Measurements from ENCODE around the gene TLR9. TPM values are rescaled to one million over a fixed set of nuclear protein-coding genes. Genes with fewer than 3 reads are reported as not detected.

Gene TLR9
- total RNA-seq, 1 donor from 2014 or later: 0.50 TPM

DNA sequence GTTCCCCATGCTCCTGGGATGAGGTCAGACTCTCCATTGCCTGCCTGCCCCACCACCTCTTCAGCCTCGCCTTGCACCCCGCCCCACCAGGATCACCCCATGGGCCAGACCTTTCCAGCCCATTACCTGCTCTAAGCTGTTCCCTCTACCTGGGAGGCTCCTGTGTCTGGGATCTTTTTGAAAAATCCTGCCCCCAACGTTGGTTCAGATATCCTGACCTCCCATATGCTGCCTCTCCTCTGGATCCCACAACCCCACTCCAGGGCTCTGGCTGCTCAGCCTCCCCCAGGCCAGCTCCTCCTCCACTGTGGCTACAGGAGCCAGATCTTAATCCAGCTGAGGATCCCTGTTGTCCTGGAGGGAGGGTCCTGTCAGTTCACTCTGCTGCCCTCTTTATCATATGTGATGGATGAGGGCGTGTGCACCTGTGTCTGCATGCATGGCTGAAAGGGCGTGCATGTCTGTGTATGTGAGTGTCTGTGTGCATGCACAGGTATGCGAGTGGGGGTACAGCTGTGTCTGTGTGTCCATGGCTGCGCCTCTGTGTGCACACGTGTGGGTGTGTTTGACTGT lies 49.2 kb downstream of the TLR9 start:
- Mint-ChIP-seq H3K4me3 (ENCODE audit: low read depth) (no peak overlapping the region), H3K27ac (no peak overlapping the region), H3K4me1 (ENCODE audit: low read depth) (peaks cover 7% of the 10 kb centered on the region), H3K36me3 (ENCODE audit: low read depth) (no peaks in the 10 kb centered on the region), H3K27me3 (ENCODE audit: low read depth) (peaks cover 4% of the 10 kb centered on the region), H3K9me3 (no peaks in the 10 kb centered on the region)
- intact Hi-C loops (cut with micrococcal nuclease): no loop called here
- no peak for DNase-seq (ENCODE audit: low spot score)

DNA sequence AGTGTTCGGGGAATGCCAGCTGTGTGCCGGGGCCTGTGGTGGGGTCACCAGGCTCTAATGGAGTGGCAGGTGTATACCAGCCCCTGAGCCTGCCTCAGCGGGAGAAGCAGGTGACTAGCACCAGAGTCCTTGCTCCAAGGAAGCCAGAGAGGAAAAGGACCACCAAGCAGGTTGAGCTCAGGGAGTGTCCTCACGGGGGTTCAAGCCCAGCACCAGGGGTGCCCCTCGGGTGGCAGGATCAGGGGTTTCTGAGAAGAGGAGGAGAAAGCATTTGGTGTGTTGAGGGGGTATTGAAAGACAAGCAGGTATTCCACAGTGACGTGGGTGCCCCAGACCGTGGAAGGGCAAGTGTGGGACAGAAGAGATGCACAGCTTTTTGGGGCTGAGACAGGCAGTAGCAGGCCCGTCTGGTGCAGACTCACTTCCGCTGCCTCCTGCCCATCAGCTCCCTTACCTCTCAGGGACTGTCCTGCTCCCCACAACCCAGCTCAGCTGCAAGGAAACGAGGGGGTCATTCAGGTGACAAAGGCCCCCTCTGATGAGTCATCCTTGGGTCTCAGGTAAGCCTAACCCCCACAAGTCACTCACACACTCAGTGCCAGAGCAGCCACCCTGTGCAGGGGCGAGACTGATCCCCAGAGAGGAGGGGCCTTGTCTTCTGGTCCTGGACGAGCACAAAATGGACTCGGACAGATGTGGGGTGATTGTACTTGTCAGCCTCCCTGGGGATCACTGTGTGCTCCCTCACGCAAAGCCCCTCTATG lies 49.8 kb downstream of the TLR9 start:
- Mint-ChIP-seq H3K4me3 (ENCODE audit: low read depth) (no peak overlapping the region), H3K27ac (no peak overlapping the region), H3K4me1 (ENCODE audit: low read depth) (peaks cover 8% of the 10 kb centered on the region), H3K9me3 (no peaks in the 10 kb centered on the region), H3K36me3 (ENCODE audit: low read depth) (no peaks in the 10 kb centered on the region), H3K27me3 (ENCODE audit: low read depth) (peaks cover 4% of the 10 kb centered on the region)
- no peak for DNase-seq (ENCODE audit: low spot score)
- intact Hi-C loops (cut with micrococcal nuclease): no loop called here

DNA sequence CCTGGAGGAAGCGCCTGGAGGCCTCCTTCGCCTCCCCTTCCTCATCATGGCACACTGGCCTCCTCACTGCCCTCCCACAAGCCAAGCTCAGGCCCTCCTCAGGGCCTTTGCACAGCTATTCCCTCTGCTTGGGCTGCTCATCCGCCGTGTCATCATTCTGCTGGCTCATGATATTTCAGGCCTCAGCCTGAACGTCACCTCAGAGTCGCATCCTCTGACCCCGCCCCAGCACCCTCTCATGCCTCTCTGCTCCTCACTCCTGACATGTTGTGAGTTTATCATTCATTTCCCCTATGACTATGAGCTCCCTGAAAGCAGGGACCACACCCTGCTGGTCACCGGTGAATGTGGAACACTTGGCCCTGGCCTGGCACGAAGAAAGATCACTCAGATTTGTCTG lies 50.5 kb downstream of the TLR9 start:
- intact Hi-C loops (cut with micrococcal nuclease): no loop called here
- H3K27ac Mint-ChIP-seq: no peak overlapping the region

DNA sequence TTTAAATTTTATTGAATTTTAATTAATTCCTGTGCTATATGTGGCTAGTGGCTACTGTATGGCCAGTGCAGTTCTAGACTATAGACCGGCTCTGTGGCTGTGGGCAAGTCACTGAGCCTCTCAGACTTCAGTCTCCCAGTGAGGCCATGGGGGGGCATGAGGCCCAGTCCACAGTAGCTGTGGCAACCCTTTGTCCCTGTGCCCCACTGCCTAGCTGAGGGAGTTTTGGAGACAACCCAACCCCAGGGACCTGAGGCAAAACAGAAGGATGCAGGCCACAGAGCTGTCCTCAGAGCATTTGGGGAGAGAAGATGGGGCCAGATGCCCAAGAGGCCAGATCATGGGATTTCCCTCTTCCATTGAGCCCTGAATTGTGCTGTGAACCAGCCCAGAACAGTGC lies 52.3 kb downstream of the TLR9 start:
- Mint-ChIP-seq H3K4me1 (ENCODE audit: low read depth) (peaks cover 8% of the 10 kb centered on the region), H3K9me3 (no peaks in the 10 kb centered on the region), H3K36me3 (ENCODE audit: low read depth) (no peaks in the 10 kb centered on the region), H3K27me3 (ENCODE audit: low read depth) (no peaks in the 10 kb centered on the region), H3K4me3 (ENCODE audit: low read depth) (no peak overlapping the region), H3K27ac (no peak overlapping the region)
- intact Hi-C loops (cut with micrococcal nuclease): no loop called here
- no peak for DNase-seq (ENCODE audit: low spot score)

More for the DNA sequence above, 50.5 kb downstream of the TLR9 start:
- Mint-ChIP-seq H3K36me3 (ENCODE audit: low read depth) (no peaks in the 10 kb centered on the region), H3K27me3 (ENCODE audit: low read depth) (no peaks in the 10 kb centered on the region), H3K9me3 (no peaks in the 10 kb centered on the region), H3K4me3 (ENCODE audit: low read depth) (no peak overlapping the region), H3K4me1 (ENCODE audit: low read depth) (peaks cover 8% of the 10 kb centered on the region)
- DNase-seq (ENCODE audit: low spot score): no peak

DNA sequence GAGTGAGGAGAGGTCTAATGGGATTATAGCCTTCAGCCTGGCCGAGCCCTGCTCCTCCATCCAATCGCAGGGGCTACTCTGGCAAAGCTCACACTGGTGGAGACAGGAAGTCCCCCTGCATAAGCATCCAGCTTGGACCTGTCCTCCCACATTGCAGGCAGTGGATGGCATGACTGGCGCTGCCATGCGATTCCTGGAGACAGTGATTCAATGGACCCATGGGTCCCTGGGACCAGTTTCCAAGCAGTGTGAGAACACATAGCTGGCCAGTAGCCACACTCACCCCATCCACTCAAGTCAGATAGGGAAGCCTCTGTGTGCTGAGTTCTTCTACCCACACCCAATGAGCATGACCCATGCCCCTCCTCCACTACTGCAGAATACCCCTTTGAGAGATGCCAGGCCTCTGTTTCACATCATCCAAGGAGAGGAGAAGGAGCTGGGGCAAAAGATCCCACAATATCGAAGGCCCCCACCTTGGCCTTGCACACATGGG lies 53.1 kb downstream of the TLR9 start:
- Mint-ChIP-seq H3K4me3 (ENCODE audit: low read depth) (no peak overlapping the region), H3K4me1 (ENCODE audit: low read depth) (peaks cover 8% of the 10 kb centered on the region)

DNA sequence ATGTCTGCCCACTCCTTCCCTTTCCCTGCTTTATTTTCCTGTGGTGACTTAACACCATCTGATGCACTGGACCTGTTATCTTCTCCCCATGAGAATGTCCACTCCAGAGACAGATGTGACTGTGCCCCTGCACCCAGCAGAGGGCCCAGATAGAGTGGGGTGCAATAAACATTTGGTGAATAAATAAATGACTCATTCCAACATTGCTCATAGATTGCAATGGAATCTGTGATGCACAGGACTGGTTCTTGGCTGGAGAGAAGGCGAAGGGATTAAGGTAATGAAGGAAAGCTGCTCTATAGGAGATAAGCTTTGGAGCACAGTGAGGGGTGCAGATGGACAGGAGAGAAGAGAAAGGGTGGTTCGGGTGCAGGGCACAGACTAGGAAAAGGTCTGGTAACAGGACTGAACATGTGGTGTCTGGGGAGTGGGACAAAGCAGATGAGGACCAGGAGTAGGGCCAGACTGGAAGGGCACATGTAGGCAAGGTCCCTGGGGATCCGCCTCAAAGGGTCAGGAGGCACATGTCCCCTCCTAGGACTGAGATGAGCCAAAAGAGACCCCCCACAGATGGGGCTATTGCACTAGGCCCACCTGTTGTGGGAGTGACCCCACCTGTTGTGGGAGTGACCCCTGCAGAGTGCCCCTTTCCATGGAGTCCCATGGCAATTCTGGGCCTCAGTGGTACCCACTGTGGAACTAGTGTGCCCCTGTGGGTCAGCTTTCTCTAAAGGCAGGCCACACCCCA lies 53.8 kb downstream of the TLR9 start:
- no peak for DNase-seq (ENCODE audit: low spot score)
- peaks cover 8% of the 10 kb centered on the region for H3K4me1 Mint-ChIP-seq (ENCODE audit: low read depth)
- no peaks in the 10 kb centered on the region for H3K9me3 Mint-ChIP-seq
- H3K36me3 Mint-ChIP-seq (ENCODE audit: low read depth): no peaks in the 10 kb centered on the region
- intact Hi-C loops (cut with micrococcal nuclease): no loop called here
- H3K27ac Mint-ChIP-seq: peak overlapping the region; percentile 0
- no peak overlapping the region for H3K4me3 Mint-ChIP-seq (ENCODE audit: low read depth)
- H3K27me3 Mint-ChIP-seq (ENCODE audit: low read depth): peaks cover 3% of the 10 kb centered on the region

More for the DNA sequence above, 53.1 kb downstream of the TLR9 start:
- DNase-seq (ENCODE audit: low spot score): no peak
- H3K9me3 Mint-ChIP-seq: no peaks in the 10 kb centered on the region
- H3K27ac Mint-ChIP-seq: no peak overlapping the region
- H3K27me3 Mint-ChIP-seq (ENCODE audit: low read depth): peaks cover 2% of the 10 kb centered on the region
- H3K36me3 Mint-ChIP-seq (ENCODE audit: low read depth): no peaks in the 10 kb centered on the region
- intact Hi-C loops (cut with micrococcal nuclease): no loop called here

Other genes with a start within 250 kb of the TLR9 start
- gene ACY1, start 242.1 kb downstream of the TLR9 start, total RNA-seq: 62.8 and 64.6 TPM in 2 replicates
- gene RPL29, start 229.8 kb downstream of the TLR9 start, total RNA-seq: 1,666 and 1,693 TPM in 2 replicates
- gene DUSP7, start 169.1 kb downstream of the TLR9 start, total RNA-seq: 29.0 and 30.3 TPM in 2 replicates
- 20.4 and 22.2 TPM in 2 replicates for gene POC1A, start 71.2 kb downstream of the TLR9 start, total RNA-seq
- gene ALAS1, start 27.5 kb downstream of the TLR9 start, total RNA-seq: 117 and 123 TPM in 2 replicates
- 89.7 and 91.1 TPM in 2 replicates for gene TWF2, start 13.5 kb upstream of the TLR9 start, total RNA-seq
- 44.7 and 46.4 TPM in 2 replicates for gene PPM1M, start 20.1 kb upstream of the TLR9 start, total RNA-seq
- gene WDR82, start 53.0 kb upstream of the TLR9 start, total RNA-seq: 101 and 103 TPM in 2 replicates
- gene GLYCTK, start 62.2 kb upstream of the TLR9 start, total RNA-seq: 16.6 and 16.8 TPM in 2 replicates
- 9.8 and 11.1 TPM in 2 replicates for gene DNAH1, start 90.7 kb upstream of the TLR9 start, total RNA-seq
- gene BAP1, start 184.4 kb upstream of the TLR9 start, total RNA-seq: 106 and 108 TPM in 2 replicates
- 11.5 and 12.5 TPM in 2 replicates for gene PHF7, start 185.0 kb upstream of the TLR9 start, total RNA-seq
- gene SEMA3G, start 219.5 kb upstream of the TLR9 start, total RNA-seq: 0.30 and 0.32 TPM in 2 replicates
- gene TNNC1, start 228.4 kb upstream of the TLR9 start, total RNA-seq: 0.34 and 0.46 TPM in 2 replicates
- gene NISCH, start 230.0 kb upstream of the TLR9 start, total RNA-seq: 70.0 and 73.4 TPM in 2 replicates